Superior temporal gyrus (tissue), 1 donor: ENCODE data around the gene AGA.
A peak's percentile ranks its signal among the peaks of the same experiment; 100 is the strongest.

Experiments used
- DNase-seq: peaks from one replicate; pipeline ENCODE4 v3.0.0-alpha.2; 2016; ENCODE audit errors: extremely low spot score

AGA gene

GRCh38 chr4:177441803-177442622 is at the start of gene AGA:
Gene AGA (minus strand): TSS chr4:177442437. CDS start chr4:177442375, 62 bp downstream.
- DNase-seq = peak; percentile 96

GRCh38 chr4:177492022-177492421 is 49.8 kb upstream of the AGA start:
- no peak for DNase-seq

GRCh38 chr4:177490769-177491168 is 48.5 kb upstream of the AGA start:
- no peak for DNase-seq

GRCh38 chr4:177489471-177490246 is 47.4 kb upstream of the AGA start:
- no peak for DNase-seq

GRCh38 chr4:177487977-177488376 is 45.7 kb upstream of the AGA start:
- DNase-seq = no peak

GRCh38 chr4:177485528-177485927 is 43.3 kb upstream of the AGA start:
- no peak for DNase-seq

GRCh38 chr4:177484613-177485021 is 42.4 kb upstream of the AGA start:
- no peak for DNase-seq

- DNase-seq = no peak
Measured at GRCh38 chr4:177483760-177484159, 41.5 kb upstream of the AGA start.

- DNase-seq = no peak
Measured at GRCh38 chr4:177483271-177483670, 41.0 kb upstream of the AGA start.

- DNase-seq = no peak
Measured at GRCh38 chr4:177482367-177482766, 40.1 kb upstream of the AGA start.

GRCh38 chr4:177480795-177481194 is 38.6 kb upstream of the AGA start:
- no peak for DNase-seq

- DNase-seq = no peak
Measured at GRCh38 chr4:177479063-177479462, 36.8 kb upstream of the AGA start.

GRCh38 chr4:177478496-177478895 is 36.3 kb upstream of the AGA start:
- DNase-seq = no peak

- DNase-seq = no peak
Measured at GRCh38 chr4:177473991-177474390, 31.8 kb upstream of the AGA start.

- no peak for DNase-seq
Measured at GRCh38 chr4:177464026-177464425, 21.8 kb upstream of the AGA start.

GRCh38 chr4:177461606-177462005 is 19.4 kb upstream of the AGA start:
- DNase-seq = no peak

GRCh38 chr4:177460460-177460859 is 18.2 kb upstream of the AGA start:
- no peak for DNase-seq

GRCh38 chr4:177455561-177455970 is 13.3 kb upstream of the AGA start:
- no peak for DNase-seq

GRCh38 chr4:177453116-177453515 is 10.9 kb upstream of the AGA start:
- DNase-seq = no peak

GRCh38 chr4:177451108-177451500 is 8.9 kb upstream of the AGA start:
- no peak for DNase-seq

- DNase-seq = no peak
Measured at GRCh38 chr4:177450426-177451107, 8.3 kb upstream of the AGA start.

GRCh38 chr4:177448850-177449249 is 6.6 kb upstream of the AGA start:
- no peak for DNase-seq
